K562 (cell line): Measurements from ENCODE around the gene EIF2AK3.

ENCODE experiments used
- ARHGAP35 ChIP-seq: fragments of 450-650 bp; IDR thresholded peaks from 2 replicates; pipeline ENCODE4 v1.6.1; 2018; ENCODE audit not compliant: partially characterized antibody
- ATF7 ChIP-seq: fragments of 450-650 bp; IDR thresholded peaks from 2 replicates; pipeline ENCODE4 v1.7.1; 2014; ENCODE audit warnings: mild to moderate bottlenecking, moderate library complexity
- CBFA2T3 ChIP-seq: fragments of 450-650 bp; IDR thresholded peaks from 2 replicates; pipeline ENCODE4 v1.6.1; 2017
- CBFB ChIP-seq: sonication (generic); formaldehyde crosslinking; IDR thresholded peaks from 2 replicates; pipeline ENCODE4 v1.4.0; 2020; ENCODE audit warnings: mild to moderate bottlenecking, missing genetic modification reagents
- CTCF ChIP-seq, 3 experiments: IDR thresholded peaks in 2 of 3; conservative IDR thresholded peaks in 1 of 3; 2 replicates each; pipeline ENCODE4 v1.5.1; 2011 to 2012; ENCODE audit warnings: low read length in 3 of 3, mild to moderate bottlenecking in 3 of 3, control low read depth in 2 of 3, improper control_type of control experiment in 1 of 3, inconsistent platforms in 1 of 3, low read depth in 1 of 3, mixed read lengths in 1 of 3, moderate library complexity in 1 of 3; ENCODE audit not compliant: insufficient read depth in 2 of 3
- EZH2 ChIP-seq: IDR thresholded peaks from 2 replicates; pipeline ENCODE4 v1.6.1; 2012; ENCODE audit warnings: low read depth, mild to moderate bottlenecking, inconsistent platforms, low read length, borderline replicate concordance
- POLR2A ChIP-seq: fragments of 450-650 bp; conservative IDR thresholded peaks from 2 replicates; pipeline ENCODE4 v1.6.1; 2016
- ZNF121 ChIP-seq: sonication (generic); formaldehyde crosslinking; conservative IDR thresholded peaks from 2 replicates; pipeline ENCODE4 v1.8.0; 2022; ENCODE audit warnings: missing genetic modification reagents
- ZNF274 ChIP-seq: IDR thresholded peaks from 2 replicates; pipeline ENCODE4 v1.6.1; 2011; ENCODE audit warnings: low read depth, mild to moderate bottlenecking, low read length, moderate library complexity, borderline replicate concordance
- TF ChIP-seq, protein P1 (sequence below), 2 experiments: fragments of 450-650 bp; formaldehyde crosslinking in 1 of 2; IDR thresholded peaks; 2 replicates each; pipeline versions ENCODE4 v1.4.0 to v1.6.1; 2014 to 2020; ENCODE audit warnings: mild to moderate bottlenecking in 2 of 2, borderline replicate concordance in 1 of 2, low read depth in 1 of 2

GRCh38 chr2:88606371-88607030 lies 20.8 kb downstream of the EIF2AK3 start:
- TF ChIP-seq CBFB (CRISPR knock-in tag) (no peak), POLR2A (no peak), ZNF274 (no peak), CBFA2T3 (no peak), CTCF (IDR thresholded peaks at IDR 0.05 in 2 of 3, conservative IDR thresholded peaks at IDR 0.05 in 1 of 3; ENCODE audit: insufficient read depth in 2 of 3, low read depth in 1 of 3, low read length in 3 of 3) (no peak), ZNF121 (CRISPR knock-in tag) (no peak), ATF7 (no peak), ARHGAP35 (no peak), EZH2 (no peak)
- TF ChIP-seq, protein P1, sequence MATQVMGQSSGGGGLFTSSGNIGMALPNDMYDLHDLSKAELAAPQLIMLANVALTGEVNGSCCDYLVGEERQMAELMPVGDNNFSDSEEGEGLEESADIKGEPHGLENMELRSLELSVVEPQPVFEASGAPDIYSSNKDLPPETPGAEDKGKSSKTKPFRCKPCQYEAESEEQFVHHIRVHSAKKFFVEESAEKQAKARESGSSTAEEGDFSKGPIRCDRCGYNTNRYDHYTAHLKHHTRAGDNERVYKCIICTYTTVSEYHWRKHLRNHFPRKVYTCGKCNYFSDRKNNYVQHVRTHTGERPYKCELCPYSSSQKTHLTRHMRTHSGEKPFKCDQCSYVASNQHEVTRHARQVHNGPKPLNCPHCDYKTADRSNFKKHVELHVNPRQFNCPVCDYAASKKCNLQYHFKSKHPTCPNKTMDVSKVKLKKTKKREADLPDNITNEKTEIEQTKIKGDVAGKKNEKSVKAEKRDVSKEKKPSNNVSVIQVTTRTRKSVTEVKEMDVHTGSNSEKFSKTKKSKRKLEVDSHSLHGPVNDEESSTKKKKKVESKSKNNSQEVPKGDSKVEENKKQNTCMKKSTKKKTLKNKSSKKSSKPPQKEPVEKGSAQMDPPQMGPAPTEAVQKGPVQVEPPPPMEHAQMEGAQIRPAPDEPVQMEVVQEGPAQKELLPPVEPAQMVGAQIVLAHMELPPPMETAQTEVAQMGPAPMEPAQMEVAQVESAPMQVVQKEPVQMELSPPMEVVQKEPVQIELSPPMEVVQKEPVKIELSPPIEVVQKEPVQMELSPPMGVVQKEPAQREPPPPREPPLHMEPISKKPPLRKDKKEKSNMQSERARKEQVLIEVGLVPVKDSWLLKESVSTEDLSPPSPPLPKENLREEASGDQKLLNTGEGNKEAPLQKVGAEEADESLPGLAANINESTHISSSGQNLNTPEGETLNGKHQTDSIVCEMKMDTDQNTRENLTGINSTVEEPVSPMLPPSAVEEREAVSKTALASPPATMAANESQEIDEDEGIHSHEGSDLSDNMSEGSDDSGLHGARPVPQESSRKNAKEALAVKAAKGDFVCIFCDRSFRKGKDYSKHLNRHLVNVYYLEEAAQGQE (IDR thresholded peaks at IDR 0.05; ENCODE audit: borderline replicate concordance): no peak
- TF ChIP-seq, protein P1 (CRISPR knock-in tag; IDR thresholded peaks at IDR 0.05; ENCODE audit: low read depth): no peak
